HG02798 (cell line): ENCODE results near the gene SMIM33.

Experiments used
- ATAC-seq: cut with Tn5 transposase; IDR thresholded peaks from one replicate; pipeline ENCODE4 v1.9.1; 2021; ENCODE audit warnings: mild to moderate bottlenecking; ENCODE audit not compliant: unreplicated experiment, poor library complexity

SMIM33 gene

DNA sequence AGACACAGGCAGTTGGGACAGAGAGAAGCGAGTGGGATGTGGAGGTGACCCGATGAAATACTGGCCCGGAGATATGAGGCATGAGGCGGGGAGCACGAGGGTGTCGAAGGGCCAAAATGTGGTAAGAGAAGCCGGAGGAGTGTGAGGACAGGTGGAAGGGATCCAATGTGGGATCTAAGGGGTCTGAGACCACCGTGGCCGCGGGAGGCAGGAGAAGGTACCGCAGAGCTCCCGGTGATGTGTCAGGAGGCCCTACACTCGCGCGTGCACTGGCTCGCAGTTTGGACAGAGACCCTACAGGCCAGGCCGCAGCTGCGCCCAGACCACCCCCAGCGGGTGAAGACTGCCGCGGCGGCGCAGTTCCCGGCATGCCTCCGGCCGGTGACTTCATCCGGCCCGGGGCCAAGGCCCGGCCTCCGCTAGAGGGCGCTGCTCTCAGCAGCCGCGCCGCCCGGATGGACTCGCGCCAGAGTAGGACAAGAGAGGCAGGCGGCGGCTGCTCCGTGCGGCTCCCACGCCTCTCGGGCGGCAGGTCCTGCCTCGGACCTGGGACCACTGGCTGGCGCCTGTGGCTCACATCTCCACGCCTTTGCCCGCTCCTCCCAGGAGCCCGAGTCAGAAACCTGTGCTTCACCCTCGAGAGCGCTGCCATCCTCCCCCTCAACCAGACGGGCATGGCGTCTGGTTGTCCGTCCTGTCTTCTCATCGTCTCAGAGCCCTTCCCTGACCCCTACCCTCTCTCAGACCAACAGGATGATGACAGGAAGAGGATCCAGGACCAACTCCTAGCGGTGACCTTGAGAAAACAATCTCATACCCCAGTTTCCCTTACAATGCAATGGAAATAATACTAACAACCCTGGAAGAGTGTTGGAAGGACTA lies 47.1 kb downstream of the SMIM33 start:
- peak; percentile 90 for ATAC-seq
